OCI-LY7 (cell line): ENCODE measurements around the gene CDHR5.

Source experiments
- CTCF ChIP-seq: fragments of 200-600 bp; sonication (generic); conservative IDR thresholded peaks from 2 replicates; pipeline ENCODE4 v1.5.1; 2014; ENCODE audit warnings: mild to moderate bottlenecking, antibody characterized with exemption, low read length, moderate library complexity, mixed read lengths
- EZH2phosphoT487 ChIP-seq: fragments of 200-600 bp; sonication (generic); IDR thresholded peaks from 2 replicates; pipeline ENCODE4 v1.6.1; 2018; ENCODE audit warnings: low read depth, borderline replicate concordance, mild to moderate bottlenecking, mixed run types, antibody characterized with exemption, low read length, moderate library complexity, mixed read lengths

GRCh38 chr11:587546-587945, 37.2 kb downstream of the CDHR5 start:
- TF ChIP-seq CTCF (no peak), EZH2phosphoT487 (no peak)
